GM21360 (cell line): ENCODE data around the gene PLA2G4E.

Experiments
- ATAC-seq: cut with Tn5 transposase; IDR thresholded peaks from one replicate; pipeline ENCODE4 v1.9.1; 2021; ENCODE audit warnings: mild to moderate bottlenecking, moderate library complexity; ENCODE audit not compliant: unreplicated experiment

Gene PLA2G4E

DNA sequence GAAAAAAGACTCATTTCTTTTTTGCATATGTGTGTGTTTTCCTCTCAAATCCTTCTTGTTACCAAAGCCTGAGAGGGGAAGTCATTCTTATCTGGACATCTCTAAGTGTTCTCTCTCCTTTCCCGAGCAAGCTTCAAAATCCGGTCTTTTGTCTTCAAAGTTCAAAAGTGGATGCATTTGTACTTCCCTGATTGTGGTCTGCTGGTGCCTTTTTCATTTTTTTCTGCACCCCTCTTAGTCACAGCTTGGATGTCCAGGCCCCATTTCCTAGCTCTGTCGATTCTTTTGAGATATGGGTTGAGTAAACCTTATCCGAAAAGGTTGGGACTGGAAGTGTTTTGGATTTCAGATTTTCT, 83.3 kb downstream of the PLA2G4E start:
- ATAC-seq, result no peak

DNA sequence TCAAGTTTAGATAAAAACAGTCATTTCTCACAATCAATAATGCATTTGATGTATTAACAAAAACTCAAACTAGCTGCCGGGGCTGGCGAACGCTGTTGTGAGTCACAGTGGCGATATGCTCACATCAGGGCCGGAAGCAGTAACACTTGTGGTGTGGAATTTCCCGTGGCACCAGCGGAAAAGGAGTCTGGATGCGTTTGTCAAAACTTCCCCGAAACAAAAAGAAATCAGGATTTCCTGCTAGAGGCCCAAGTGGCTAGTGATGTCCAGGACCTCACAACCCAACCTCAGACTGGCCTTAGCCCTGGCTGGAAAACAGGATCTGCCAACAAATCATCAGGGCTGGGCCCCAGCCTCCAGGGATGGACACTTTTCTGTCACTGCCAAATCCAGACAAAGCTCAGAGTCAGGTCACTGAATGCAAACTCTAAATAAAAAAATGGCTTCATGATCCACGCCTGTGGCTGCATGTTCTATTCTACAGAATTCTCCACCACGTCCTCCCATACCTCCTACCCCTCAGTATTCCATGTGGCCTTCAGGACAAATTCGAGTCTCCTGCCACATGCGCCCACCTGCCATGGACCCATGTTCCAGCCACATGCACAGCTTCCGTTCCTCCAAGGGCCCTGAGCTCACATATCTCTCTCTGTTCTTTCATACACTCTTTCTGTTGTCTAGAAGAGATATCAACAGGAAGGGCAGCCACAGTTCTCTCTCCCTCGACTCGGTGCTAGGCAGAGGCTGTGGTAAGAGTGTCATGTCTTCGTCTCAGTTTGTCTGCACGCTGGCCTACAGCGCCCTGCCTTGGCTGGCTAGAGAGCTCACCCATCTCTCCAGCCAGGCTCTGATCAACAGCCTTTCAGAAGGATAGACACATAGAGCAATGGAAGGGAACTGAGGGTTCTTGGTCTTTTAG, 83.9 kb downstream of the PLA2G4E start:
- ATAC-seq, result no peak

DNA sequence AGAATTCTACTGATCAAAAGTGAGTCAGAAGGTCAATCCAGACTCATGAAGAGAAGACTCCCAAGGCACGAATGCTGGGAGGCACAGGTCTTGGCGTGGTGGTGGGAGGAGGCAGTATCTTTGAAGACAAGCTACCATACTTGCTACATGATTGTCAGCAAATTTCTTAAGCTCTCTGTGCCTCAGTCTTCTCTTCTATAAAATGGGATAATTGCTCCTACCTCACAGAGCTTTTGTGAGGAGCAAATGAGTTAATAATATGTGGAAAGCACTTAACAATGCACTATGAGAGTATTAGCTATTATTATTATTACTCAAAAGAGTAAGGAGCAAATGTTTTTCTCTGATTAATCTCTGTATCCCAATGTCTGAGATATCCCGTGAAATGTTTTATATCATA, 84.7 kb downstream of the PLA2G4E start:
- no peak for ATAC-seq

DNA sequence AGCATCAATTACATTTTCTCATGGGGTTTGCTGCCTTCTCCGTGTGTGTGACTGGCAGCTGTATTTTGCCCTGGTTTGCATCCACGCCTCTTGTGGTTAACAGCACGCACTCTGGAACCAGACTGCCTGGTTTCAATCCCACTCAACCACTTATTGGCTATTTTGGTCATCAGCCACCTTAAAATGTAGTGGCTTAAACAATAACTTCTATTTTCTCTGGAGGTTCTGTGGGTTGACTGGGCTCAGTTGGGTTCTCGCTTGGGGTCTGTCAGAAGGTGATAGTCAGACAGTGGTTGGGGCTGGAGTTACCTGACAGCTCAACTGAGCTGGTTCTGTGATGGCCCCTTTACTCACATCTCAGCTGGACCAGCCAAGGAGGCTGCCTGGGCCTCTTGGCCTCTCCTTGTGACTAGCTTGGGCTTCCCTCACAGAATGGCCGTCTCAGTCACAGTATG, 85.2 kb downstream of the PLA2G4E start:
- ATAC-seq, result no peak

DNA sequence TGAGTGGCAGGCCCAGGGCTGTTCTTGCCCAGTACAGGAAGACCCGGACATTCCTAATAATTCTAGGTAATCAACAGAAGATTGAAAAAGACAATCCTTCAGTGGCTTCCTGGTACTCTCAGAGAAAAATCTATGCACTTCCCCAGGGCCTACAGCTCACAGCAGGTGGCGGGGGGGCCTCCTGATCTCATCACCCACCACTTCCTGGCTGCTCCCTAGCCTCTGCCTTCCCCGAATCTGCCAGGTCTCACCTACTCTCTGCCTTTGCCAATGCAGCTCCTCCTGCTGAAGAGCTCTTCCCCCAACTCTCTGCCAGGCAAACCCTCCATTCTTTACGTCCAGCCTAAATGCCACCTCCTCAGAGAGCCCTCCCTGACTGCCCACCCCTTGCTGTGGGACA, 86.0 kb downstream of the PLA2G4E start:
- no peak for ATAC-seq

DNA sequence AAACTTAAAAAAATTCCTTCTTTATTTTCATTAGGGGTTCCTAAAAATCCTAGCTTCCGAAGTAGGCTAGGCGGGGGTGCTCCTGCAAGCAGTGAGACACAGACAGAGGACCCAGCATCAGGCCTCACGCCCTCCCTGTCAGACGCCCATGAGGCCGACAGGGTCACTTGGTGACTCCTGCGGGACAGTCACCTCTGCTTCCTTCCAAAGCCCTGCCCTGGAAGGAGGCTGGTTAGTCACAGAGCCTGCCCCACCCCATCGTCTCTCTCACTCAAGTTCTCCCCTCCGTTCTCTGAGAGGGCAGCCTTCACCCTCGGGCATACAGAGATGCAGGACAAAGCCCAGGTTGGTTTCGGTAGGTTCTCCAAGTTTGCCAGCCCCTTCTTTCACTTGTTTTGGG, 87.1 kb downstream of the PLA2G4E start:
- no peak for ATAC-seq

DNA sequence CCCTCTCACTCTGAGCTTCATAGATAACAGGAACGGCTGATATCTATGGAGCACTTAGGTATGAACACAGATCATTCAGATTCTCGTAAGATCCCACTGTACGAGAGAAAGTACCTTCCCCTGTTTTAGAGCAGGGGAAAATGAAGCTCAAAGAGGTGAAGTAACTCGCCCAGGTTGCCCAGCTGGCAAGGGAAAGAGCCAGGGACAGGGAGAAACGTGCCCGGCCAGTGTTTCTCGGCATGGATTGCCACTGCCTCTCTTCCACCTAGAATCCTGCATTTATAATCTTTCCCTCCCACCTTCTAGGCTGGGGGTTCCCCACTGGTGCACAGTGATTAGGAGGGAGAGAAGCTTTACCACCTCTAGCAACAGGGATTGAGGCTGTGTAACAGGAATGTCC, 87.5 kb downstream of the PLA2G4E start:
- no peak for ATAC-seq

DNA sequence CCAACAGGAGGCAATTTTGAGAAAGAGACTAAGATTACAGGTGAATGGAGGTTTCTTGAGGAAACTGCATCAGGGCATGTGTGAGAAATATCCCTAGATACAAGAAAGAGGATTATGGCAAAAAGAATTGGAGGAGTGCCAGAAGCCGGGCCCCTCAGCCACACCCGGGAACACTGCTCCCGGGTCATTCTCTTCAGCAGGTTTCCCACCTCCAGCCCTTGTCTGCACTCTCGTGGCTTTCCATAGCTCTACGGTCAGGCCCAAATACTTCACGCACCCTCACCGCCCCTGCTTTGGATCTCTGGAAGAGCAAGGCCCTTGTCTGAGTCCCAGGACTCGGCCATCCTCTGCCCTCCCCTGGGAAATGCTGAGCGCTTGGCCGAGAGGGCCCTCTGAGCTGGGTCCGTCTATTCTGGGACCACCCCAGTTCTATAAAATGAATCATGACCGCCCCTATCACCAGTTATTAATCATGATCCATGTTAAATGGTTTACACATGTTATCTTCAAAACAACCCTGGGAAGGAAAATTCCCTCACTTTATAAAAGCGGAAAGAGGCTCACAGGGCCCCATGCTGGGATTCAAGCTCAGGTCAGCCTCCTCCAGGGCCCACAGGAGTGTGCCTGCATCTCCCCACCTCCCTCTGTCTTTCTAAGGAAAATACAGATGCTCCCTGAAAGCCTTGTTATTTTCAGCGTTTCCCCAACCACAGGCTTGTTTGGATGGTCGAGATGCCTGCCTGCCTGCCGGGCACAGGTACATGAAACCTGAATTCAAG, 88.1 kb downstream of the PLA2G4E start:
- no peak for ATAC-seq

DNA sequence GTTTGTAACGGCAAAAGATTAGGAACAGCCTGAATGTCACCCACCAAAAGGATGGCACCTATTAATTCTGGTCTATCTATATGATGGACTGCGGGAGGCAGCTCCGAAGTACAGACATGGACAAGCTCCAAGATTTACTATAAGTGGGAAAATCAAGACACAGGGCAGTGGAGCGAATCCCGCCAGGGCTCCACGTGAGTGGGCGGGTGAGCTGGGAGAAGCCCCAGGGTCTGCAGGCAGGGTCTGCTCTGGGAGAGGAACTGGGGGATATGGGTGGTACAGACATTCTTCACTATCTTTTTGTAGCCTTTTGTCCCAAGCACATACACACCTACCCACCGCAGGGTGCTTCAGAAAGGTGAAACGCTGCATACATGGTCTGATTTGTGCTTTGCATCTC, 88.7 kb downstream of the PLA2G4E start:
- ATAC-seq, result no peak
